ENCODE results near the gene BAAT.
A peak's percentile ranks its signal among the peaks of the same experiment; 100 is the strongest.

Gene BAAT

GRCh38 chr9:101400120-101400519 lies 15.3 kb upstream of the BAAT start:
- TF ChIP-seq, protein P1, sequence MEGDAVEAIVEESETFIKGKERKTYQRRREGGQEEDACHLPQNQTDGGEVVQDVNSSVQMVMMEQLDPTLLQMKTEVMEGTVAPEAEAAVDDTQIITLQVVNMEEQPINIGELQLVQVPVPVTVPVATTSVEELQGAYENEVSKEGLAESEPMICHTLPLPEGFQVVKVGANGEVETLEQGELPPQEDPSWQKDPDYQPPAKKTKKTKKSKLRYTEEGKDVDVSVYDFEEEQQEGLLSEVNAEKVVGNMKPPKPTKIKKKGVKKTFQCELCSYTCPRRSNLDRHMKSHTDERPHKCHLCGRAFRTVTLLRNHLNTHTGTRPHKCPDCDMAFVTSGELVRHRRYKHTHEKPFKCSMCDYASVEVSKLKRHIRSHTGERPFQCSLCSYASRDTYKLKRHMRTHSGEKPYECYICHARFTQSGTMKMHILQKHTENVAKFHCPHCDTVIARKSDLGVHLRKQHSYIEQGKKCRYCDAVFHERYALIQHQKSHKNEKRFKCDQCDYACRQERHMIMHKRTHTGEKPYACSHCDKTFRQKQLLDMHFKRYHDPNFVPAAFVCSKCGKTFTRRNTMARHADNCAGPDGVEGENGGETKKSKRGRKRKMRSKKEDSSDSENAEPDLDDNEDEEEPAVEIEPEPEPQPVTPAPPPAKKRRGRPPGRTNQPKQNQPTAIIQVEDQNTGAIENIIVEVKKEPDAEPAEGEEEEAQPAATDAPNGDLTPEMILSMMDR (conservative IDR thresholded peaks at IDR 0.05; ENCODE audit: low read depth): no peak
- H3K27ac ChIP-seq: no peak overlapping the region
- POLR2A ChIA-PET (ENCODE audit: low non-redundant PET): no interaction called here
- no peak for DNase-seq (ENCODE audit: low spot score)
- CTCF ChIA-PET: interaction anchor here (0.6 kb wide), 2 partner anchors 60 to 89 kb away, joined by 3 to 5 read pairs; no protein-coding TSS in a partner anchor

DNA sequence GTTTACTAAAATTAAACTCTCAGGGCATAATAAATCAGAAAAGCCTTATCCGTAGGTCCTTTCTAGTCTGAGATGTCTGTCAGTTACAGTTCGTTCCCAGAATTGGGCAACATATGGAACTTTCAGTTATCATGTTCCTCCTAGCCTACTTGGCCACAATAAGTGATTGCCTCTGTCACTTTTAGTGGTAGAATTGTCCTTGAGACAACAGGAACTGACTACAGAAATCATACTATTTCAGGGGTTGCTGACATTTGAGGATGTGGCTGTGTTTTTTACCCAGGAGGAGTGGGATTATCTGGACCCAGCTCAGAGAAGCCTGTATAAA lies 14.8 kb upstream of the BAAT start:
- H3K27ac ChIP-seq: no peak overlapping the region

GRCh38 chr9:101398930-101399642 lies 14.3 kb upstream of the BAAT start:
- CTCF ChIA-PET: interaction anchor here (0.7 to 2.0 kb wide), 4 partner anchors 11 to 61 kb away, joined by 3 to 9 read pairs (median 4); no protein-coding TSS in a partner anchor

More for the DNA sequence above, 14.8 kb upstream of the BAAT start:
- DNase-seq (ENCODE audit: low spot score): no peak
- TF ChIP-seq, protein P1 (conservative IDR thresholded peaks at IDR 0.05; ENCODE audit: low read depth): no peak
- ChIA-PET CTCF (interaction anchor here (0.6 to 0.7 kb wide), 3 partner anchors 15 to 61 kb away, joined by 3 to 5 read pairs (median 3); no protein-coding TSS in a partner anchor), POLR2A (ENCODE audit: low non-redundant PET) (no interaction called here)

GRCh38 chr9:101398068-101398929 lies 13.5 kb upstream of the BAAT start, which contains the start of the genes MRPL50 and ZNF189:
Gene MRPL50, minus strand, starts transcription at chr9:101398618. Its CDS starts 26 bp downstream, at chr9:101398592.
Gene ZNF189, plus strand, starts transcription at chr9:101398851. Its CDS starts 306 bp downstream, at chr9:101399157.
- TF ChIP-seq, protein P1 (conservative IDR thresholded peaks at IDR 0.05; ENCODE audit: low read depth): no peak
- POLR2A ChIA-PET (ENCODE audit: low non-redundant PET): interaction anchor here (0.5 to 1.0 kb wide), 2 partner anchors 9 to 1614 kb away, joined by 3 to 6 read pairs; no protein-coding TSS in a partner anchor
- CTCF ChIA-PET: interaction anchor here (1.0 to 2.0 kb wide), 2 partner anchors 10 to 51 kb away, joined by 6 to 9 read pairs; no protein-coding TSS in a partner anchor

More at GRCh38 chr9:101398930-101399642, 14.3 kb upstream of the BAAT start:
- H3K27ac ChIP-seq: peak overlapping the region; percentile 76
- POLR2A ChIA-PET (ENCODE audit: low non-redundant PET): interaction anchor here (0.5 to 1.0 kb wide), 2 partner anchors 10 to 1615 kb away, joined by 3 to 6 read pairs; no protein-coding TSS in a partner anchor
- DNase-seq (ENCODE audit: low spot score): no peak
- TF ChIP-seq, protein P1 (conservative IDR thresholded peaks at IDR 0.05; ENCODE audit: low read depth): no peak

DNA sequence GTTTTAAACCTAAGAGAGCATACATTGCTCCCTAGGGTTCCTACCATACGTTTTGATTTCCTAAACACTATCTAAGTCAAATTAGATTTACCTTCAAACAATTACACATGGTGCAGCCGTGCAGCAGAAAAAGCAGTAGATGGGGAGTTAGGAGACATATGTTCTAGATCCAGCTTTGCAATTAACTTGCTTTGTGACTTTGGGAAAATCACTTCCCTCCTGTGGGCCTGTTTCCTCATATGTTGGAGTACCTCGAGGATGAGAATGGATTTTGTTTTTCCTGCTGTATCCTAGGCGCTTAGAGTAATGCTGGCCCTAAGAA lies 12.9 kb upstream of the BAAT start:
- no peak for DNase-seq (ENCODE audit: low spot score)
- CTCF ChIA-PET: interaction anchor here (2.0 kb wide), 1 partner anchor 9 kb away, joined by 9 read pairs; no protein-coding TSS in a partner anchor
- POLR2A ChIA-PET (ENCODE audit: low non-redundant PET): no interaction called here
- TF ChIP-seq, protein P1 (conservative IDR thresholded peaks at IDR 0.05; ENCODE audit: low read depth): no peak
- H3K27ac ChIP-seq: no peak overlapping the region

More at GRCh38 chr9:101398068-101398929, 13.5 kb upstream of the BAAT start, which contains the start of the genes MRPL50 and ZNF189:
- peak; percentile 100 for DNase-seq (ENCODE audit: low spot score)
- H3K27ac ChIP-seq: peak within 1 kb of the TSS; percentile 76

GRCh38 chr9:101394687-101395086 lies 9.9 kb upstream of the BAAT start:
- POLR2A ChIA-PET (ENCODE audit: low non-redundant PET): no interaction called here
- TF ChIP-seq, protein P1 (conservative IDR thresholded peaks at IDR 0.05; ENCODE audit: low read depth): no peak
- no peak overlapping the region for H3K27ac ChIP-seq
- CTCF ChIA-PET: interaction anchor here (0.6 to 0.7 kb wide), 2 partner anchors 8 to 1957 kb away, joined by 3 to 5 read pairs; no protein-coding TSS in a partner anchor
- DNase-seq (ENCODE audit: low spot score): no peak
